HepG2 (cell line): Measurements from ENCODE around the gene SSNA1. TPM values are rescaled to one million over a fixed set of nuclear protein-coding genes. Genes with fewer than 3 reads are reported as not detected.

ENCODE experiments used
- ARNT2 ChIP-seq: sonication (generic); formaldehyde crosslinking; IDR thresholded peaks from 2 replicates; pipeline ENCODE4 v1.8.0; 2022; ENCODE audit warnings: mild to moderate bottlenecking, low read depth, missing genetic modification reagents, moderate library complexity
- HIVEP1 ChIP-seq: sonication (generic); formaldehyde crosslinking; IDR thresholded peaks from 2 replicates; pipeline ENCODE4 v1.4.0; 2020; ENCODE audit warnings: mild to moderate bottlenecking, missing genetic modification reagents
- KDM3A ChIP-seq: IDR thresholded peaks from 2 replicates; pipeline ENCODE4 v1.6.1; 2018; ENCODE audit warnings: low read depth, missing compliant biosample characterization
- MEIS2 ChIP-seq: sonication (generic); formaldehyde crosslinking; IDR thresholded peaks from 2 replicates; pipeline ENCODE4 v1.9.0; 2021; ENCODE audit warnings: mild to moderate bottlenecking, missing genetic modification reagents
- SNAPC4 ChIP-seq: sonication (generic); formaldehyde crosslinking; IDR thresholded peaks from 2 replicates; pipeline ENCODE4 v1.4.0; 2020; ENCODE audit warnings: mild to moderate bottlenecking, missing genetic modification reagents
- SOX6 ChIP-seq, 2 experiments: fragments of 450-650 bp in 1 of 2; sonication (generic) in 1 of 2; formaldehyde crosslinking in 1 of 2; IDR thresholded peaks; 2 replicates each; pipeline versions ENCODE4 v1.4.0 to v1.6.1; 2017 to 2020; ENCODE audit warnings: antibody characterized with exemption in 1 of 2, mild to moderate bottlenecking in 1 of 2, missing genetic modification reagents in 1 of 2
- SRSF4 ChIP-seq: fragments of 200-400 bp; formaldehyde crosslinking; IDR thresholded peaks from one replicate; pipeline ENCODE4 v1.6.1; 2018; ENCODE audit warnings: mild to moderate bottlenecking, low read depth, low read length, moderate library complexity; ENCODE audit not compliant: poor library complexity, severe bottlenecking
- XRCC5 ChIP-seq: fragments of 200-400 bp; formaldehyde crosslinking; optimal IDR thresholded peaks from 2 replicates; pipeline ENCODE3; 2017; ENCODE audit warnings: mild to moderate bottlenecking, low read length
- ZBTB20 ChIP-seq: sonication (generic); formaldehyde crosslinking; IDR thresholded peaks from 2 replicates; pipeline ENCODE4 v1.8.1; 2023; ENCODE audit warnings: missing genetic modification reagents, low read depth, mild to moderate bottlenecking, borderline replicate concordance
- ZBTB26 ChIP-seq: IDR thresholded peaks from 2 replicates; pipeline ENCODE4 v1.6.1; 2016; ENCODE audit warnings: missing compliant biosample characterization, missing genetic modification reagents, borderline replicate concordance
- ZFP90 ChIP-seq: sonication (generic); formaldehyde crosslinking; IDR thresholded peaks from 2 replicates; pipeline ENCODE4 v1.8.0; 2022; ENCODE audit warnings: missing genetic modification reagents, mild to moderate bottlenecking, inconsistent platforms, borderline replicate concordance
- ZMYM3 ChIP-seq: sonication (generic); formaldehyde crosslinking; IDR thresholded peaks from 2 replicates; pipeline ENCODE4 v1.5.1; 2020; ENCODE audit warnings: mild to moderate bottlenecking, missing genetic modification reagents
- ZNF136 ChIP-seq: sonication (generic); formaldehyde crosslinking; IDR thresholded peaks from 2 replicates; pipeline ENCODE4 v1.8.1; 2022; ENCODE audit warnings: low read depth, mild to moderate bottlenecking, moderate library complexity, missing genetic modification reagents
- ZNF704 ChIP-seq: sonication (generic); formaldehyde crosslinking; IDR thresholded peaks from 2 replicates; pipeline ENCODE4 v1.8.1; 2023; ENCODE audit warnings: mild to moderate bottlenecking, inconsistent platforms, moderate library complexity, missing genetic modification reagents, borderline replicate concordance
- ZNF879 ChIP-seq: sonication (generic); formaldehyde crosslinking; IDR thresholded peaks from 2 replicates; pipeline ENCODE4 v1.8.1; 2023; ENCODE audit warnings: missing genetic modification reagents
- ZNF883 ChIP-seq: sonication (generic); formaldehyde crosslinking; IDR thresholded peaks from 2 replicates; pipeline ENCODE4 v1.5.1; 2020; ENCODE audit warnings: mild to moderate bottlenecking, missing genetic modification reagents; ENCODE audit errors: not compliant biosample characterization
- polyA plus RNA-seq, 8 experiments: library from polyadenylated mRNA; depleted of rRNA in 3 of 8; stranded (reverse) in 7 of 8; unstranded in 1 of 8; fragments of >200 nt; fragmentation: Illumina TruSeq in 4 of 8; extraction: Trizol in 4 of 8; gene quantifications; 2 replicates each; pipeline versions ENCODE4 v1.2.1 to v1.2.3, GENCODE V29; 2011 to 2016; ENCODE audit warnings: low read depth in 4 of 8, missing spikeins in 1 of 8, mixed read lengths in 1 of 8; ENCODE audit not compliant: insufficient read depth in 1 of 8
- total RNA-seq, 5 experiments: library from RNA; depleted of rRNA; stranded (reverse); fragments of >200 nt; fragmentation: Illumina TruSeq; extraction: Trizol; gene quantifications; 2 replicates each; pipeline ENCODE4 v1.2.3, GENCODE V29; 2016; ENCODE audit warnings: low read depth in 1 of 5
- TF ChIP-seq, protein P1 (sequence below): fragments of 450-650 bp; IDR thresholded peaks from 2 replicates; pipeline ENCODE4 v1.6.1; 2017
- TF ChIP-seq, protein P2 (sequence below): sonication (generic); formaldehyde crosslinking; IDR thresholded peaks from 2 replicates; pipeline ENCODE4 v1.5.0; 2020; ENCODE audit warnings: missing genetic modification reagents, mild to moderate bottlenecking, borderline replicate concordance

SSNA1 gene
- total and polyA plus RNA-seq, 2 of the 13 experiments (the other 11 are each of a cell fraction or from before 2014, with no cell fraction given), result 35.9 to 49.4 TPM

- TF ChIP-seq SNAPC4 (CRISPR knock-in tag) (no peak), XRCC5 (peak; percentile 13), ARNT2 (CRISPR knock-in tag) (no peak; the same call in 1 of the 2 replicates), ZNF136 (CRISPR knock-in tag) (no peak), HIVEP1 (CRISPR knock-in tag) (no peak), ZNF883 (CRISPR knock-in tag) (no peak), ZFP90 (CRISPR knock-in tag) (peak; percentile 8; the same call in 1 of the 2 replicates), ZNF704 (CRISPR knock-in tag) (no peak), ZBTB20 (CRISPR knock-in tag) (no peak), ZNF879 (CRISPR knock-in tag) (no peak), SOX6 (IDR thresholded peaks at IDR 0.05) (no peak), SOX6 (CRISPR knock-in tag; IDR thresholded peaks at IDR 0.05) (peak; percentile 32), ZMYM3 (no peak), KDM3A (CRISPR knock-in tag) (peak; percentile 80), SRSF4 (no peak), MEIS2 (no peak), ZBTB26 (CRISPR knock-in tag) (peak; percentile 55; the same call in 1 of the 2 replicates)
- TF ChIP-seq, protein P1, sequence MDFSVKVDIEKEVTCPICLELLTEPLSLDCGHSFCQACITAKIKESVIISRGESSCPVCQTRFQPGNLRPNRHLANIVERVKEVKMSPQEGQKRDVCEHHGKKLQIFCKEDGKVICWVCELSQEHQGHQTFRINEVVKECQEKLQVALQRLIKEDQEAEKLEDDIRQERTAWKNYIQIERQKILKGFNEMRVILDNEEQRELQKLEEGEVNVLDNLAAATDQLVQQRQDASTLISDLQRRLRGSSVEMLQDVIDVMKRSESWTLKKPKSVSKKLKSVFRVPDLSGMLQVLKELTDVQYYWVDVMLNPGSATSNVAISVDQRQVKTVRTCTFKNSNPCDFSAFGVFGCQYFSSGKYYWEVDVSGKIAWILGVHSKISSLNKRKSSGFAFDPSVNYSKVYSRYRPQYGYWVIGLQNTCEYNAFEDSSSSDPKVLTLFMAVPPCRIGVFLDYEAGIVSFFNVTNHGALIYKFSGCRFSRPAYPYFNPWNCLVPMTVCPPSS, result no peak
- TF ChIP-seq, protein P2, sequence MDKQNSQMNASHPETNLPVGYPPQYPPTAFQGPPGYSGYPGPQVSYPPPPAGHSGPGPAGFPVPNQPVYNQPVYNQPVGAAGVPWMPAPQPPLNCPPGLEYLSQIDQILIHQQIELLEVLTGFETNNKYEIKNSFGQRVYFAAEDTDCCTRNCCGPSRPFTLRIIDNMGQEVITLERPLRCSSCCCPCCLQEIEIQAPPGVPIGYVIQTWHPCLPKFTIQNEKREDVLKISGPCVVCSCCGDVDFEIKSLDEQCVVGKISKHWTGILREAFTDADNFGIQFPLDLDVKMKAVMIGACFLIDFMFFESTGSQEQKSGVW (CRISPR knock-in tag), result no peak
Measured at GRCh38 chr9:137188490-137189296, at the start of gene SSNA1, which contains the start of gene ANAPC2 (continued).
